C4-2B (cell line): ENCODE measurements around the gene PPP2R5C.

ENCODE experiments used
- CTCF ChIP-seq: fragments of 450-650 bp; conservative IDR thresholded peaks from 2 replicates; pipeline ENCODE4 v1.5.1; 2017; ENCODE audit warnings: mild to moderate bottlenecking
- ZFX ChIP-seq: fragments of 450-650 bp; IDR thresholded peaks from 2 replicates; pipeline ENCODE4 v1.6.1; 2017

GRCh38 chr14:101858791-101859537 lies 97.5 kb downstream of the PPP2R5C start:
- TF ChIP-seq CTCF (no peak), ZFX (no peak)
